HepG2 (cell line): ENCODE measurements around the gene BRSK2.

Experiments
- KAT8 ChIP-seq: IDR thresholded peaks from 2 replicates; pipeline ENCODE4 v1.6.1; 2016; ENCODE audit warnings: missing genetic modification reagents, missing compliant biosample characterization
- RBFOX2 ChIP-seq: fragments of 200-400 bp; formaldehyde crosslinking; IDR thresholded peaks from 2 replicates; pipeline ENCODE4 v1.6.1; 2017; ENCODE audit warnings: low read depth, mild to moderate bottlenecking, low read length
- SKI ChIP-seq: fragments of 450-650 bp; IDR thresholded peaks from one replicate; pipeline ENCODE4 v1.6.1; 2018; ENCODE audit warnings: mild to moderate bottlenecking; ENCODE audit not compliant: partially characterized antibody
- ZNF331 ChIP-seq: sonication (generic); formaldehyde crosslinking; IDR thresholded peaks from 2 replicates; pipeline ENCODE4 v1.4.0; 2020; ENCODE audit warnings: missing genetic modification reagents
- ZNF552 ChIP-seq: sonication (generic); formaldehyde crosslinking; IDR thresholded peaks from 2 replicates; pipeline ENCODE4 v1.9.0; 2022; ENCODE audit warnings: missing genetic modification reagents, mild to moderate bottlenecking, borderline replicate concordance
- TF ChIP-seq, protein P1 (sequence below): sonication (generic); formaldehyde crosslinking; IDR thresholded peaks from 2 replicates; pipeline ENCODE4 v1.8.0; 2022; ENCODE audit warnings: low read depth, missing genetic modification reagents
- TF ChIP-seq, protein P2 (sequence below): sonication (generic); formaldehyde crosslinking; IDR thresholded peaks from 2 replicates; pipeline ENCODE4 v1.5.0; 2020; ENCODE audit warnings: mild to moderate bottlenecking, missing genetic modification reagents, moderate library complexity
- TF ChIP-seq, protein P3 (sequence below): sonication (generic); formaldehyde crosslinking; IDR thresholded peaks from 2 replicates; pipeline ENCODE4 v1.5.0; 2020; ENCODE audit warnings: mild to moderate bottlenecking, missing genetic modification reagents, borderline replicate concordance

DNA sequence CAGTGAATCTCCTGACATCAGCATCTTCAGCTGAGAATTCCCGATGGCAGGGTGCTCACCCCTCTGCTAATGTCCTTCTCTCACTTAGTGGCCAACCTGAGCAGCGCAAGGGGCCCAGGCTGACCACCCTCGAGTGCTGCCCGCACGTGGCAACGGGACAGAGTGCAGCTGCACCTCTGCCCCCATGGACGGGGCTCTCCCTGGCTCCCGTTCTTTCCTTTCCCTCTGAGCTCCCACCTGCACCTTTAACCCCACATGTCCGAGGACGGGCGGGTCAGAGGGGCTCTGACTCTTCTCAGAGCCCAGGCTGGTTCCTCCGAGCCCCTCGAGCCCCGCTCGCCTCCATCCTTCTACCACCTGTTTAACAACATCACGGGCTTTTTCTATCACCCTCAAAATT lies 77.0 kb downstream of the BRSK2 start:
- TF ChIP-seq, protein P1, sequence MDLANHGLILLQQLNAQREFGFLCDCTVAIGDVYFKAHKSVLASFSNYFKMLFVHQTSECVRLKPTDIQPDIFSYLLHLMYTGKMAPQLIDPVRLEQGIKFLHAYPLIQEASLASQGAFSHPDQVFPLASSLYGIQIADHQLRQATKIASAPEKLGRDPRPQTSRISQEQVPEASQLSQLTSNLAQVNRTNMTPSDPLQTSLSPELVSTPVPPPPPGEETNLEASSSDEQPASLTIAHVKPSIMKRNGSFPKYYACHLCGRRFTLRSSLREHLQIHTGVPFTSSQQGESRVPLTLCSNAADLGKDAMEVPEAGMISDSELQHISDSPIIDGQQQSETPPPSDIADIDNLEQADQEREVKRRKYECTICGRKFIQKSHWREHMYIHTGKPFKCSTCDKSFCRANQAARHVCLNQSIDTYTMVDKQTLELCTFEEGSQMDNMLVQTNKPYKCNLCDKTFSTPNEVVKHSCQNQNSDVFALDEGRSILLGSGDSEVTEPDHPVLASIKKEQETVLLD = no peak
- TF ChIP-seq SKI (no peak), RBFOX2 (no peak), ZNF552 (CRISPR knock-in tag) (no peak), ZNF331 (no peak), KAT8 (CRISPR knock-in tag) (no peak)
- TF ChIP-seq, protein P2, sequence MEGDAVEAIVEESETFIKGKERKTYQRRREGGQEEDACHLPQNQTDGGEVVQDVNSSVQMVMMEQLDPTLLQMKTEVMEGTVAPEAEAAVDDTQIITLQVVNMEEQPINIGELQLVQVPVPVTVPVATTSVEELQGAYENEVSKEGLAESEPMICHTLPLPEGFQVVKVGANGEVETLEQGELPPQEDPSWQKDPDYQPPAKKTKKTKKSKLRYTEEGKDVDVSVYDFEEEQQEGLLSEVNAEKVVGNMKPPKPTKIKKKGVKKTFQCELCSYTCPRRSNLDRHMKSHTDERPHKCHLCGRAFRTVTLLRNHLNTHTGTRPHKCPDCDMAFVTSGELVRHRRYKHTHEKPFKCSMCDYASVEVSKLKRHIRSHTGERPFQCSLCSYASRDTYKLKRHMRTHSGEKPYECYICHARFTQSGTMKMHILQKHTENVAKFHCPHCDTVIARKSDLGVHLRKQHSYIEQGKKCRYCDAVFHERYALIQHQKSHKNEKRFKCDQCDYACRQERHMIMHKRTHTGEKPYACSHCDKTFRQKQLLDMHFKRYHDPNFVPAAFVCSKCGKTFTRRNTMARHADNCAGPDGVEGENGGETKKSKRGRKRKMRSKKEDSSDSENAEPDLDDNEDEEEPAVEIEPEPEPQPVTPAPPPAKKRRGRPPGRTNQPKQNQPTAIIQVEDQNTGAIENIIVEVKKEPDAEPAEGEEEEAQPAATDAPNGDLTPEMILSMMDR = no peak
- TF ChIP-seq, protein P3, sequence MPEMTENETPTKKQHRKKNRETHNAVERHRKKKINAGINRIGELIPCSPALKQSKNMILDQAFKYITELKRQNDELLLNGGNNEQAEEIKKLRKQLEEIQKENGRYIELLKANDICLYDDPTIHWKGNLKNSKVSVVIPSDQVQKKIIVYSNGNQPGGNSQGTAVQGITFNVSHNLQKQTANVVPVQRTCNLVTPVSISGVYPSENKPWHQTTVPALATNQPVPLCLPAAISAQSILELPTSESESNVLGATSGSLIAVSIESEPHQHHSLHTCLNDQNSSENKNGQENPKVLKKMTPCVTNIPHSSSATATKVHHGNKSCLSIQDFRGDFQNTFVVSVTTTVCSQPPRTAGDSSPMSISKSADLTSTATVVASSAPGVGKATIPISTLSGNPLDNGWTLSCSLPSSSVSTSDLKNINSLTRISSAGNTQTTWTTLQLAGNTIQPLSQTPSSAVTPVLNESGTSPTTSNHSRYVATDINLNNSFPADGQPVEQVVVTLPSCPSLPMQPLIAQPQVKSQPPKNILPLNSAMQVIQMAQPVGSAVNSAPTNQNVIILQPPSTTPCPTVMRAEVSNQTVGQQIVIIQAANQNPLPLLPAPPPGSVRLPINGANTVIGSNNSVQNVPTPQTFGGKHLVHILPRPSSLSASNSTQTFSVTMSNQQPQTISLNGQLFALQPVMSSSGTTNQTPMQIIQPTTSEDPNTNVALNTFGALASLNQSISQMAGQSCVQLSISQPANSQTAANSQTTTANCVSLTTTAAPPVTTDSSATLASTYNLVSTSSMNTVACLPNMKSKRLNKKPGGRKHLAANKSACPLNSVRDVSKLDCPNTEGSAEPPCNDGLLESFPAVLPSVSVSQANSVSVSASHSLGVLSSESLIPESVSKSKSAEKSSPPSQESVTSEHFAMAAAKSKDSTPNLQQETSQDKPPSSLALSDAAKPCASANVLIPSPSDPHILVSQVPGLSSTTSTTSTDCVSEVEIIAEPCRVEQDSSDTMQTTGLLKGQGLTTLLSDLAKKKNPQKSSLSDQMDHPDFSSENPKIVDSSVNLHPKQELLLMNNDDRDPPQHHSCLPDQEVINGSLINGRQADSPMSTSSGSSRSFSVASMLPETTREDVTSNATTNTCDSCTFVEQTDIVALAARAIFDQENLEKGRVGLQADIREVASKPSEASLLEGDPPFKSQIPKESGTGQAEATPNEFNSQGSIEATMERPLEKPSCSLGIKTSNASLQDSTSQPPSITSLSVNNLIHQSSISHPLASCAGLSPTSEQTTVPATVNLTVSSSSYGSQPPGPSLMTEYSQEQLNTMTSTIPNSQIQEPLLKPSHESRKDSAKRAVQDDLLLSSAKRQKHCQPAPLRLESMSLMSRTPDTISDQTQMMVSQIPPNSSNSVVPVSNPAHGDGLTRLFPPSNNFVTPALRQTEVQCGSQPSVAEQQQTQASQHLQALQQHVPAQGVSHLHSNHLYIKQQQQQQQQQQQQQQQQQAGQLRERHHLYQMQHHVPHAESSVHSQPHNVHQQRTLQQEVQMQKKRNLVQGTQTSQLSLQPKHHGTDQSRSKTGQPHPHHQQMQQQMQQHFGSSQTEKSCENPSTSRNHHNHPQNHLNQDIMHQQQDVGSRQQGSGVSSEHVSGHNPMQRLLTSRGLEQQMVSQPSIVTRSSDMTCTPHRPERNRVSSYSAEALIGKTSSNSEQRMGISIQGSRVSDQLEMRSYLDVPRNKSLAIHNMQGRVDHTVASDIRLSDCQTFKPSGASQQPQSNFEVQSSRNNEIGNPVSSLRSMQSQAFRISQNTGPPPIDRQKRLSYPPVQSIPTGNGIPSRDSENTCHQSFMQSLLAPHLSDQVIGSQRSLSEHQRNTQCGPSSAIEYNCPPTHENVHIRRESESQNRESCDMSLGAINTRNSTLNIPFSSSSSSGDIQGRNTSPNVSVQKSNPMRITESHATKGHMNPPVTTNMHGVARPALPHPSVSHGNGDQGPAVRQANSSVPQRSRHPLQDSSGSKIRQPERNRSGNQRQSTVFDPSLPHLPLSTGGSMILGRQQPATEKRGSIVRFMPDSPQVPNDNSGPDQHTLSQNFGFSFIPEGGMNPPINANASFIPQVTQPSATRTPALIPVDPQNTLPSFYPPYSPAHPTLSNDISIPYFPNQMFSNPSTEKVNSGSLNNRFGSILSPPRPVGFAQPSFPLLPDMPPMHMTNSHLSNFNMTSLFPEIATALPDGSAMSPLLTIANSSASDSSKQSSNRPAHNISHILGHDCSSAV = no peak
